ENCODE data around the gene KCNH2. TPM values are rescaled to one million over a fixed set of nuclear protein-coding genes. Genes with fewer than 3 reads are reported as not detected.

KCNH2 gene
- total RNA-seq, 4 donors from 2014 or later, result 2.4 to 8.5 (median 3.4) TPM

- Histone ChIP-seq H3K4me3 (no peak overlapping the region), H3K27me3 (no peaks in the 10 kb centered on the region), H3K27ac (no peak overlapping the region), H3K36me3 (no peaks in the 10 kb centered on the region), H3K9me3 (no peaks in the 10 kb centered on the region), H3K4me1 (peaks cover 0 to 13% (median 2%) of the 10 kb centered on the region in 4 donors)
- TF ChIP-seq POLR2A (IDR thresholded peaks at IDR 0.05), result no peak
- TF ChIP-seq CTCF (IDR thresholded peaks at IDR 0.05), result no peak
- DNase-seq, result peak in 2 of 3 donors; percentile 0 to 19
These were observed 42.1 kb downstream of the KCNH2 start for GRCh38 chr7:150936018-150936417.

GRCh38 chr7:150935149-150935548 is 43.0 kb downstream of the KCNH2 start:
- H3K36me3 ChIP-seq, result no peaks in the 10 kb centered on the region
- DNase-seq, result peak in 2 of 3 donors; percentile 1 to 37
- peaks cover 0 to 13% (median 2%) of the 10 kb centered on the region in 4 donors for H3K4me1 ChIP-seq
- no peaks in the 10 kb centered on the region for H3K27me3 ChIP-seq
- no peaks in the 10 kb centered on the region for H3K9me3 ChIP-seq
- no peak overlapping the region for H3K27ac ChIP-seq
- TF ChIP-seq POLR2A (IDR thresholded peaks at IDR 0.05), result no peak
- TF ChIP-seq CTCF (IDR thresholded peaks at IDR 0.05), result no peak
- no peak overlapping the region for H3K4me3 ChIP-seq

GRCh38 chr7:150934045-150934766 is 43.9 kb downstream of the KCNH2 start:
- Histone ChIP-seq H3K27ac (no peak overlapping the region), H3K36me3 (no peaks in the 10 kb centered on the region)

GRCh38 chr7:150931199-150931869 is 46.8 kb downstream of the KCNH2 start:
- DNase-seq, result peak in 1 of 3 donors; percentile 41
- Histone ChIP-seq H3K36me3 (no peaks in the 10 kb centered on the region), H3K4me3 (no peak overlapping the region), H3K27ac (no peak overlapping the region), H3K27me3 (no peaks in the 10 kb centered on the region), H3K9me3 (no peaks in the 10 kb centered on the region), H3K4me1 (no peaks in the 10 kb centered on the region)
- TF ChIP-seq CTCF (IDR thresholded peaks at IDR 0.05) (no peak), POLR2A (IDR thresholded peaks at IDR 0.05) (no peak)

More at GRCh38 chr7:150934045-150934766, 43.9 kb downstream of the KCNH2 start:
- Histone ChIP-seq H3K4me1 (peaks cover 0 to 13% (median 2%) of the 10 kb centered on the region in 4 donors), H3K4me3 (no peak overlapping the region), H3K27me3 (no peaks in the 10 kb centered on the region), H3K9me3 (no peaks in the 10 kb centered on the region)
- TF ChIP-seq POLR2A (IDR thresholded peaks at IDR 0.05), result no peak
- TF ChIP-seq CTCF (IDR thresholded peaks at IDR 0.05), result no peak
- DNase-seq, result peak in 2 of 3 donors; percentile 28 to 33

GRCh38 chr7:150928541-150928940 is 49.6 kb downstream of the KCNH2 start:
- H3K27me3 ChIP-seq, result no peaks in the 10 kb centered on the region
- no peak overlapping the region for H3K27ac ChIP-seq
- H3K4me3 ChIP-seq, result no peak overlapping the region
- TF ChIP-seq POLR2A (IDR thresholded peaks at IDR 0.05) (no peak), CTCF (IDR thresholded peaks at IDR 0.05) (no peak)
- no peak for DNase-seq
- peaks cover 0 to 2% (median under 1%) of the 10 kb centered on the region in 4 donors for H3K4me1 ChIP-seq
- H3K36me3 ChIP-seq, result no peaks in the 10 kb centered on the region
- no peaks in the 10 kb centered on the region for H3K9me3 ChIP-seq
